CD4-positive, alpha-beta T cell treated with Interleukin-6 for 4 hours (primary cell): ENCODE measurements around the gene XRCC1.
"Not testable (repeated sequence)": the region's sequence is repeated elsewhere in the genome, so short reads cannot be mapped to it uniquely, and the experiment has no call there.

Source experiments
- DNase-seq: peaks from one replicate; pipeline ENCODE4 v3.0.0-alpha.2; 2020; ENCODE audit warnings: mixed read lengths

XRCC1 gene

GRCh38 chr19:43572171-43572588, 3.1 kb downstream of the XRCC1 start:
- no peak for DNase-seq

GRCh38 chr19:43570174-43570791, 5.0 kb downstream of the XRCC1 start:
- DNase-seq: no peak

- no peak for DNase-seq
Measured at GRCh38 chr19:43569657-43570056, 5.7 kb downstream of the XRCC1 start.

GRCh38 chr19:43564800-43565199, 10.5 kb downstream of the XRCC1 start:
- DNase-seq: peak; percentile 27

GRCh38 chr19:43563816-43564457, 11.4 kb downstream of the XRCC1 start:
- DNase-seq: no peak

GRCh38 chr19:43562698-43563241, 12.6 kb downstream of the XRCC1 start:
- DNase-seq: peak; percentile 88

GRCh38 chr19:43562226-43562697, 13.1 kb downstream of the XRCC1 start:
- DNase-seq: peak; percentile 9

GRCh38 chr19:43561139-43561970, 14.0 kb downstream of the XRCC1 start:
- no peak for DNase-seq

GRCh38 chr19:43560687-43561086, 14.6 kb downstream of the XRCC1 start:
- peak; percentile 42 for DNase-seq

GRCh38 chr19:43555185-43555770, 20.0 kb downstream of the XRCC1 start:
- DNase-seq: peak; percentile 90

GRCh38 chr19:43554317-43554895, 20.9 kb downstream of the XRCC1 start:
- DNase-seq: no peak

- DNase-seq: no peak
Measured at GRCh38 chr19:43553656-43554055, 21.7 kb downstream of the XRCC1 start.

GRCh38 chr19:43552616-43553015, 22.7 kb downstream of the XRCC1 start:
- no peak for DNase-seq

- DNase-seq: no peak
Measured at GRCh38 chr19:43552198-43552450, 23.2 kb downstream of the XRCC1 start.

GRCh38 chr19:43551399-43552197, 23.7 kb downstream of the XRCC1 start:
- no peak for DNase-seq

- no peak for DNase-seq
Measured at GRCh38 chr19:43548706-43549105, 26.6 kb downstream of the XRCC1 start.

GRCh38 chr19:43547926-43548325, 27.4 kb downstream of the XRCC1 start:
- DNase-seq: not testable (repeated sequence)

- no peak for DNase-seq
Measured at GRCh38 chr19:43546581-43546980, 28.7 kb downstream of the XRCC1 start.

GRCh38 chr19:43545981-43546380, 29.3 kb downstream of the XRCC1 start:
- DNase-seq: no peak

- DNase-seq: no peak
Measured at GRCh38 chr19:43545276-43545675, 30.1 kb downstream of the XRCC1 start.

GRCh38 chr19:43544077-43544476, 31.2 kb downstream of the XRCC1 start:
- DNase-seq: no peak
